Measurements from ENCODE around the gene NFKBIB.

DNA sequence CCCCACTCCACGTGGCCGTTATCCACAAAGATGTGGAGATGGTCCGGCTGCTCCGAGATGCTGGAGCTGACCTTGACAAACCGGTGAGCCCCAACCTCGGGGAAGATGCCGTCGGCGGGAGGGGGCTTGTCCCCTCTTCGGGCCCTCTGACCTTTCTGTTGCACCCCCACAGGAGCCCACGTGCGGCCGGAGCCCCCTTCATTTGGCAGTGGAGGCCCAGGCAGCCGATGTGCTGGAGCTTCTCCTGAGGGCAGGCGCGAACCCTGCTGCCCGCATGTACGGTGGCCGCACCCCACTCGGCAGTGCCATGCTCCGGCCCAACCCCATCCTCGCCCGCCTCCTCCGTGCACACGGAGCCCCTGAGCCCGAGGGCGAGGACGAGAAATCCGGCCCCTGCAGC is 7.5 kb downstream of the NFKBIB start:
- TF ChIP-seq CTCF (IDR thresholded peaks at IDR 0.05) (no peak), POLR2A (IDR thresholded peaks at IDR 0.05; ENCODE audit: low read depth) (no peak), POLR2AphosphoS5 (IDR thresholded peaks at IDR 0.05) (no peak), EP300 (IDR thresholded peaks at IDR 0.05) (no peak)
